ENCODE measurements around the gene RRP15. TPM values are rescaled to one million over a fixed set of nuclear protein-coding genes. Genes with fewer than 3 reads are reported as not detected.

RRP15 gene
- total and polyA plus RNA-seq, 2 of the 13 experiments (the other 11 are each of a cell fraction or from before 2014, with no cell fraction given): 2.1 to 37.5 TPM

- TF ChIP-seq MED8 (CRISPR knock-in tag; IDR thresholded peaks at IDR 0.05; ENCODE audit: insufficient replicate concordance) (peak; percentile 95), ATAD3A (CRISPR knock-in tag; IDR thresholded peaks at IDR 0.05) (no peak), CREM (IDR thresholded peaks at IDR 0.05) (peak; percentile 74), CREM (CRISPR knock-in tag; IDR thresholded peaks at IDR 0.05) (no peak), ZNF781 (CRISPR knock-in tag; IDR thresholded peaks at IDR 0.05; ENCODE audit: borderline replicate concordance, not compliant biosample characterization) (peak; percentile 4), TOPORS (CRISPR knock-in tag; IDR thresholded peaks at IDR 0.05) (peak; percentile 59; the same call in 1 of the 2 replicates), ZBTB7B (CRISPR knock-in tag; IDR thresholded peaks at IDR 0.05) (peak; percentile 72), TBX2 (CRISPR knock-in tag; IDR thresholded peaks at IDR 0.05; ENCODE audit: borderline replicate concordance) (peak; percentile 72), ZNF281 (CRISPR knock-in tag; IDR thresholded peaks at IDR 0.05; ENCODE audit: borderline replicate concordance) (peak; percentile 28; the same call in 1 of the 2 replicates), GTF3A (CRISPR knock-in tag; conservative IDR thresholded peaks at IDR 0.05) (0 out of 2 replicates have a peak, but pooled peaks have one; percentile 21), SP4 (CRISPR knock-in tag; IDR thresholded peaks at IDR 0.05) (peak; percentile 84), KDM5A (IDR thresholded peaks at IDR 0.05; ENCODE audit: borderline replicate concordance, low read length) (peak; percentile 100), HDAC1 (CRISPR knock-in tag; IDR thresholded peaks at IDR 0.05) (peak; percentile 93), RNF2 (conservative IDR thresholded peaks at IDR 0.05; ENCODE audit: low read depth) (no peak; the same call in 1 of the 2 replicates), REPIN1 (CRISPR knock-in tag; IDR thresholded peaks at IDR 0.05; ENCODE audit: borderline replicate concordance, low read depth) (peak; percentile 76), MXI1 (IDR thresholded peaks at IDR 0.05; ENCODE audit: borderline replicate concordance, low read depth, low read length) (peak; percentile 99), FUBP1 (CRISPR knock-in tag; IDR thresholded peaks at IDR 0.05; ENCODE audit: borderline replicate concordance) (no peak), ZMAT5 (CRISPR knock-in tag; IDR thresholded peaks at IDR 0.05; ENCODE audit: borderline replicate concordance, low read depth) (no peak), ZNF317 (CRISPR knock-in tag; IDR thresholded peaks at IDR 0.05) (0 out of 2 replicates have a peak, but pooled peaks have one; percentile 68), ZNF143 (CRISPR knock-in tag; IDR thresholded peaks at IDR 0.05) (no peak), ZFP41 (CRISPR knock-in tag; IDR thresholded peaks at IDR 0.05; ENCODE audit: borderline replicate concordance) (peak; percentile 51; the same call in 1 of the 2 replicates), ZNF362 (CRISPR knock-in tag; IDR thresholded peaks at IDR 0.05; ENCODE audit: borderline replicate concordance) (no peak; the same call in 1 of the 2 replicates)
Observed at GRCh38 chr1:218284917-218285635, at the start of gene RRP15 (continued).

Data from HepG2 (cell line).